Testis (tissue), 2 donors: ENCODE data around the gene SHOC2.

Source experiments
- POLR2A ChIP-seq: fragments of 450-650 bp; IDR thresholded peaks from one replicate; pipeline ENCODE4 v1.6.1; 2017; ENCODE audit warnings: antibody characterized with exemption, mild to moderate bottlenecking, moderate library complexity
- TF ChIP-seq, protein P1 (sequence below), 3 experiments: fragments of 450-650 bp in 2 of 3; fragments of 200-600 bp in 1 of 3; sonication (generic) in 1 of 3; IDR thresholded peaks; one replicate each; pipeline ENCODE4 v1.5.1; 2016 to 2019; ENCODE audit warnings: antibody characterized with exemption in 3 of 3, mild to moderate bottlenecking in 2 of 3, moderate library complexity in 1 of 3

DNA sequence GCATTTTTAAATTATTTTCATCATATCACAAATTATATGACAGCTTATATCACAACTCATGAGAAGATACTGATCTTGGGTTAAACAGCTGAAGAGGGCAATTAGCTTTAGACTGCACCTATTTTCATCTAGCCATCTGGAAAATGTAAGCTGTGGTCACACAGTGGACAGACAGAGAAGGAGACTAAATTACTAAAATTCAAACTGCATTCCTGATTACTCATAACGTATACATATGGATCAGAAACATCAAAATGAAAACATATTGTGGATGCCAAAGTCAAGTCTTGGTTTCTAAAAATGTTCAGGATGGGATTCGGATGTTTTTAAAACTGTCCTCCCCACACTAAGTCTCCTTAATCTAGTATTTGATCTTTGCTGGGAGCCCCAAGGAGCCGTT, 7.0 kb upstream of the SHOC2 start:
- TF ChIP-seq, protein P1, sequence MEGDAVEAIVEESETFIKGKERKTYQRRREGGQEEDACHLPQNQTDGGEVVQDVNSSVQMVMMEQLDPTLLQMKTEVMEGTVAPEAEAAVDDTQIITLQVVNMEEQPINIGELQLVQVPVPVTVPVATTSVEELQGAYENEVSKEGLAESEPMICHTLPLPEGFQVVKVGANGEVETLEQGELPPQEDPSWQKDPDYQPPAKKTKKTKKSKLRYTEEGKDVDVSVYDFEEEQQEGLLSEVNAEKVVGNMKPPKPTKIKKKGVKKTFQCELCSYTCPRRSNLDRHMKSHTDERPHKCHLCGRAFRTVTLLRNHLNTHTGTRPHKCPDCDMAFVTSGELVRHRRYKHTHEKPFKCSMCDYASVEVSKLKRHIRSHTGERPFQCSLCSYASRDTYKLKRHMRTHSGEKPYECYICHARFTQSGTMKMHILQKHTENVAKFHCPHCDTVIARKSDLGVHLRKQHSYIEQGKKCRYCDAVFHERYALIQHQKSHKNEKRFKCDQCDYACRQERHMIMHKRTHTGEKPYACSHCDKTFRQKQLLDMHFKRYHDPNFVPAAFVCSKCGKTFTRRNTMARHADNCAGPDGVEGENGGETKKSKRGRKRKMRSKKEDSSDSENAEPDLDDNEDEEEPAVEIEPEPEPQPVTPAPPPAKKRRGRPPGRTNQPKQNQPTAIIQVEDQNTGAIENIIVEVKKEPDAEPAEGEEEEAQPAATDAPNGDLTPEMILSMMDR (IDR thresholded peaks at IDR 0.05) = no peak
- TF ChIP-seq POLR2A = no peak
